ENCODE data around the gene SLC12A4.
"Not testable (repeated sequence)": the region's sequence is repeated elsewhere in the genome, so short reads cannot be mapped to it uniquely, and the experiment has no call there.

The SLC12A4 gene

DNA sequence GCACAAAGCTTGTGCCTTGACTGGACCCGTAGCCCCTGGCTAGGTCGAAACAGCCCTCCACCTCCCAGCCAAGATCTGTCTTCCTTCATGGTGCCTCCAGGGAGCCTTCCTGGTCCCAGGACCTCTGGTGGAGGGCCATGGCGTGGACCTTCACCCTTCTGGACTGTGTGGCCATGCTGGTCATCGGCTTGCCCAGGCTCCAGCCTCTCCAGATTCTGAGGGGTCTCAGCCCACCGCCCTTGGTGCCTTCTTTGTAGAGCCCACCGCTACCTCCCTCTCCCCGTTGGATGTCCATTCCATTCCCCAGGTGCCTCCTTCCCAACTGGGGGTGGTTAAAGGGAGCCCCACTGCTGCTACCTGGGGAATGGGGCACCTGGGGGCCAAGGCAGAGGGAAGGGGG lies 40.3 kb downstream of the SLC12A4 start:
- DNase-seq (ENCODE audit: low read depth, low spot score): no peak

DNA sequence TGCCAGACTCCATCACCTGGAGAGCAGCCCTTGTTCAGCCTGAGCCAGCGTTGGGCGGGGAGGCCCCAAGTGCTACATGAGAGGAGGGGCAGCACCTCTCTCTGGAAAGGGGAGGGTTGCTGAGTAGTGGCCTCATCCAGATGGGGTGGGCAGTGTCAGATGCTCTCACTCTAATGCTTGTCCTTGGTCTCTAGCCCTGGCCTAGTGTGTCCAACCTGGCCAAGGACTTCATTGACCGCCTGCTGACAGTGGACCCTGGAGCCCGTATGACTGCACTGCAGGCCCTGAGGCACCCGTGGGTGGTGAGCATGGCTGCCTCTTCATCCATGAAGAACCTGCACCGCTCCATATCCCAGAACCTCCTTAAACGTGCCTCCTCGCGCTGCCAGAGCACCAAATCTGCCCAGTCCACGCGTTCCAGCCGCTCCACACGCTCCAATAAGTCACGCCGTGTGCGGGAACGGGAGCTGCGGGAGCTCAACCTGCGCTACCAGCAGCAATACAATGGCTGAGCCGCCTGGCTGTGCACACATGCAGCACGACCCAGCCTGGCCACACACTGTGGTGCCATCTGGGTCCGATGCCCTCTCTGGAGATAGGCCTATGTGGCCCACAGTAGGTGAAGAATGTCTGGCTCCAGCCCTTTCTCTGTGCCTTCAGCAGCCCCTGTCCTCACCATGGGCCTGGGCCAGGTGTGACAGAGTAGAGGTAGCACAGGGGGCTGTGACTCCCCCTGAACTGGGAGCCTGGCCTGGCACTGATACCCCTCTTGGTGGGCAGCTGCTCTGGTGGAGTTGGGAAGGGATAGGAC lies 41.1 kb downstream of the SLC12A4 start:
- no peak for DNase-seq (ENCODE audit: low read depth, low spot score)

DNA sequence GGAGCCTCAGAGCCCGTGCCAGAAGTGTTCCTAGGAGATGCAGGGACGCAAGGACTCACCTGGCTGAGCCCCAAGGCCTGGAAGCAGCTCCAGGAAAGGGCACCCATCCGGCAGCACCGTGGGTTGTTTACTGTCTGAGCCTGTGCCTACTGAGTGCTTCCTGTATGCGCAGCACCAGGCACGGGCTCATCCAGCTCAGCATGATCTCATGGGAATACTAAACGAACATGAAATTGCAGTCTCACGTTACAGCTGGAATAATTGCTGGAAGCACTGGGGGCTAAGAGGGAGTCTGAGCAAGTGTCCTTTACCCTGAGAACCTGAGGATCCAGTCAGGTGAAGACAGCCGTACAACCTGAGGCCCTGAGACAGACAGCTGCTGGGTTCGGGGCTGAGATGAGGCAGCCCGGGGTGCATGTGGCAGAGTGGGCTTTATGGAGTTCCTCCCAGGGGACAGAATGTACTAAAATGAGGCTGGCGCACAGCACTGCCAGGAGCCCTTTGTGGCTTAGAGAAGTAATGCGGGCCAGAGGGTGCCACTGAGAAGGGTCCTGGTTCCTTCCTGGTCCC lies 42.2 kb downstream of the SLC12A4 start:
- no peak for DNase-seq (ENCODE audit: low read depth, low spot score)

DNA sequence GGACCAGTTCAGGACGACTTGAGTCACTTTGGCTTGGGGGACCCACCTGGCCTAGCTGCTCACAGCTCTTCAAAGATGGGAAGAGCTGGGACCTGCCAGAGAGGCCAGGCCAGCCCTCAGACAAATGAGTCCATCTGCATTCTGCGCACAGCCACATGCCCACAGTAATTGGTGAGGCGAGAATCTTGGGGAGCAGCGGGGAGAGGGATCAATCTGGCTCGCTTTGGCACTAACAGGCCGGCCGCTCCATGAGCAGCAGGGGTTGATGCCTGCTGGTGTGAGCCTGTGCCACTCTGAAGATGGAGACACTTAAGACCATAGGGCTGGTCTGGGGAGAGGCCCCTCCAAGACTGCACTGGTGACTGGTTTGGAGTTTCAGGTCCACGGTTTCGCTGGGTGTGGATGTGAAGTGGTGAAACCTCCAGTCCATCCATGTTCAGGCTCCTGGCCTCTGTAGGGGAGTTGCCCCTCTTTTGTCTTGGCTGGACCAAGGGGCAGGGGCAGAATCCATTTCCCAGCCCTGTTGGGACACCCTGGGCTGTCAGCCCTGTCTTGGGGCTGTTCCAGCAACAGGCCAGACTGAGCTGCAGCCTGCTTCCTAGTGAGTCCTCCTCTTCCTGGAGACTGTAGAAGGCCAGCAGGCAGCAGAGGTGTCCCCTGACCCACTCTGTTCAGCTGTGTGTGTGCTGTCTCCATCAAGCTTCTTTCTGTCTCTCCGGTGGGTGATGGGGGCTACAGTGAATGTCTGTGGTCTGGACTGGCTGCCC lies 44.1 kb downstream of the SLC12A4 start:
- no peak for DNase-seq (ENCODE audit: low read depth, low spot score)

DNA sequence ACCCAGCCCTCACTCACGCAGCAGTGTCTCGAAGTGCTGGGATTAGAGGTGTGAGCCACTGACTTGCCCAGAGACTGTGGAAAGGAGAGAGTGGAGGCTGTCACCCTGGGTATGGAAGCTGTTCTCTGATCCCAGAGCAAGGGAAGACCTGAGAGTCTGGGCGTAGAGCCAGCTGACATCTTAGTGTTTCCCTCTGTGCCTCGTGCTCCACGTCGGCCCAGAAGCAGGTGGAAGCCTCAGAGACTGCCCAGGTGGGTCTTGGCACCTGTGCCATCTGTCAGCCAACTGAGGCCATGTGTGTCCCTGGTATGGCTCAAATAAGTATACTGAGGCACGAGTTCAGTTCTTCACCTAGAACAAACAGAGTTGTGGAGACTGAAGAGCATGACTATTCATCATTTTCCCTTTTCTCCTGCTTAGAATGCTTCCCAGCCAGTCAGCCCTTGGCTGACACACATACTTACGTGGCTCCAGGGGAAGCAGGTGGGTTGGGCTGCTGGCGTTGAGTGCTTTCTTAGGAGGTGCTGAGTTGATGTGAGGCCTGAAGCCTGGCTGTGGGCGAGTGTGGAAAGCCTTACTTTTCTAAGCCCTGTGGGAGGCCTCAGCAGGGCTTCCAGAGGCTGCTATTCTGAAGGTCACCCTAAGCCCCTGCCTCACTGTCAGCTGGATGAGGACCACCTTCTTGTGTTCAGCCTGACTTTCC lies 44.9 kb downstream of the SLC12A4 start:
- DNase-seq (ENCODE audit: low read depth, low spot score): no peak

DNA sequence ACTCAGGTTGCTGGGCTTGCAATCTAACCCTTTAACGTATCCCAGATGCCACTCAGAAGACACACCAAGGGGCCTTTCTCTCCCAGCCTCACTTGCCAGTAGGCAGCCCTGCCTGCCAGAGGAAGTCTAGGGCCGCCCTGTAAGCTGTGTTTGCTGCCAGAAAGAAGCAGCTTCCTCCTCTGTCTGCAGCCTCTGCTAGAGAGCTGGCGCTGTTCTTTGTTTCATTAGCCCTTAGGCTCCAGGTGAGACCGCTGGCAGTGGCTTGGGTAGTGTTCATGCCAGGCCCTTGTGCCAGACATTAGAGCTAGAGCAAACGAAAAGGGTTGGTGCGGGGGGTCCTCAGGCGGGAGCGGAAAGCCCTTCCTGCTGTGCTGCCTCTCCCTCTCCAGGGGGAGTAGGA lies 45.7 kb downstream of the SLC12A4 start:
- no peak for DNase-seq (ENCODE audit: low read depth, low spot score)

DNA sequence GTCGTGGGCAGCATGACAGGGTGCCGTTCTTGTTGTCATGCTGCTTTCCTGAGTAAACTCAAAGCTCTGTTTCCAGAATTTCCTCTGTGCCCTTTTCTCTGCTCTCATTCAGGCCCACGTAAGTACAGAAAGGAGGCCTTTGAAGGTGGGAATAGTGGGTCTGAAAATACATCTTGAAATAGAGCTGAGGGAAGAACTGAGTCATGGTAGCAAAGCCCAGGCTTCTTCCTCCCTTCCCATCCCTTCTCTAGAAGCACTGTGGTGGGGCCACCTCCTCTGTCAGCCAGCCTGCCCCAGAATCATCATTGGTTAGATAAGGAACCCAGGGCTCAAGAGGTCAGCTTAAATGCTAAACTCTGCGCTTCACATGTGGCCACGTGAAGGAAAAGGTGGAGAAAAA lies 46.2 kb downstream of the SLC12A4 start:
- DNase-seq (ENCODE audit: low read depth, low spot score): no peak

DNA sequence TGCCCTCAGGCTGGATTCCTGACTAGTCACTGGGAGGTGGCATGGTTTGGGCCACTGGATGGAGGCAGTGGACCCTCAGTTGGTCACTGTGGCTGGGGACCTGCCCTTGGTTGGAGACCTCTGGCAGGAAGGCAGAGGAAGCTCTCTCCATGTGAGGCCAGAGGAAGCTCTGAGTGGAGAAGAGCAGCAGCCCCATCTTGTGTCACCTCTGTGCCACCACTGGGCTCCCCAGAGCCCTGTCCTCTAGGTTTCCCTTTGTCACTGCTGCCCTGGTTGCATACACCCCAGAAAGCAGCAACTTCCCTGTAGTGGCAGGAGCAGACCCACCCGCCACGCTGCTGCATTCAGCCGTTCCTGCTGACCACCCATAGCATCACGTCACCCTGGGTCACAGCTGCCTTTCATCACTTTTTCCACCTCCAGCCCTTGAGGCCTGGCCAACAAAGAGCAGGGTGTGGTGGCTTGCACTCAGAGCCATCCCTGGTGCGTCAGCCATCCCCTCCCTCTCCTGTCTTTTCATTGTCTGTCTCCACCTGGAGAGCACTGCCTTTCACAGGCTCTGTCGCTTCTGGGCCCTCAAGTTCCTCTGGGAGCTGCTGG lies 48.7 kb downstream of the SLC12A4 start:
- DNase-seq (ENCODE audit: low read depth, low spot score): no peak

DNA sequence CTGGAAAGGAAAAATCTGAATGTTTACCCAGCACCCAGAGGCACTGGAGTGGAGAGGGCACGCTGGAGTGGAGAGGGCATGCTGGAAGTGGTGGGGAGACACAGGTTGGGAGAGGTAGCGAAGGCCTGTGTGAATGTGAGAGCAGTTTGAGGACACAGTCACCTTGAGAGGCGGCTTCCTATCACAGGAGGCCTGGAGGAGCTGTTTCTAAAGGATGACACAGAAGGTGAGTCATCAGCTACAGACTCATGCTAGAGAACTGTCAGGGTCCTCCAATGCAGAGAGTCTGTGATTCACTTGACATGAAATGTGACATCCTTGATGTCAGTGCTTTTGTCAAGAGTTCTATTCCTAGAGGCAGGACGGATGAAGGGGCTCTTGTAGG lies 50.6 kb downstream of the SLC12A4 start:
- peak; percentile 48 for DNase-seq (ENCODE audit: low read depth, low spot score)

DNA sequence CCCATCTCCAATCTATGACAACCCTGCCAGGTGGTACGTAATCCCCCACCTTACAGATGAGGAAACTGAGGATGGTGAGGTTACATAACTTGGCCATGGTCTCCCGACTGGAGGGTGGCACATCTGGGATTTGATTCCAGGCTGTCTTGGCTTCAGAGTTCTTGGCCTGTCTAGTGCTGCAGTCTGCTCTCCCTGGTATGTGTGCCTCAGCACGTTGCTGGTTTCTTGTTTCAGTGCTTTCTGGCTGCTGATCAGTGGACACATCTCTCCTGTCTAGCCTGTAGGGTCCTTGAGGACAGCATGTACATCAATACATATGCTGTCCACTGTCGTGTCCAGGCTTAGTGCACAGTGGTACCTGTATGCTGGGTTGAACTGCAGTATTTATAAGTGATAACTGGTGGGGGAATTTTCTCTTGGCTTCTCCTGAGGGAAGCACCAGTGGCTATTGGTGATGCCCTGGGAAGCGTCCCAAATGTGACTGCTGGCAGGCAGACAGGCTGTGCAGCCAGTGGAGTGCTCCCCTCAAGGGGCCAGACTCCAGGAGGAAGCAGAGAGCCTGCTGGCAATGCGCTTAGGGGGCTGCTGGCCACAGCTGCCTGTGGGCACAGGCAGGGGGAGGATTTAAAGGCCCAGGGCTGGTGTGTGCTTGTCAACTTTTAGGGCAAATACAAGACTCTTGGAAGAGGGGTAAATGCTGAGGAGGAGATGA lies 51.1 kb downstream of the SLC12A4 start:
- peak; percentile 60 for DNase-seq (ENCODE audit: low read depth, low spot score)

DNA sequence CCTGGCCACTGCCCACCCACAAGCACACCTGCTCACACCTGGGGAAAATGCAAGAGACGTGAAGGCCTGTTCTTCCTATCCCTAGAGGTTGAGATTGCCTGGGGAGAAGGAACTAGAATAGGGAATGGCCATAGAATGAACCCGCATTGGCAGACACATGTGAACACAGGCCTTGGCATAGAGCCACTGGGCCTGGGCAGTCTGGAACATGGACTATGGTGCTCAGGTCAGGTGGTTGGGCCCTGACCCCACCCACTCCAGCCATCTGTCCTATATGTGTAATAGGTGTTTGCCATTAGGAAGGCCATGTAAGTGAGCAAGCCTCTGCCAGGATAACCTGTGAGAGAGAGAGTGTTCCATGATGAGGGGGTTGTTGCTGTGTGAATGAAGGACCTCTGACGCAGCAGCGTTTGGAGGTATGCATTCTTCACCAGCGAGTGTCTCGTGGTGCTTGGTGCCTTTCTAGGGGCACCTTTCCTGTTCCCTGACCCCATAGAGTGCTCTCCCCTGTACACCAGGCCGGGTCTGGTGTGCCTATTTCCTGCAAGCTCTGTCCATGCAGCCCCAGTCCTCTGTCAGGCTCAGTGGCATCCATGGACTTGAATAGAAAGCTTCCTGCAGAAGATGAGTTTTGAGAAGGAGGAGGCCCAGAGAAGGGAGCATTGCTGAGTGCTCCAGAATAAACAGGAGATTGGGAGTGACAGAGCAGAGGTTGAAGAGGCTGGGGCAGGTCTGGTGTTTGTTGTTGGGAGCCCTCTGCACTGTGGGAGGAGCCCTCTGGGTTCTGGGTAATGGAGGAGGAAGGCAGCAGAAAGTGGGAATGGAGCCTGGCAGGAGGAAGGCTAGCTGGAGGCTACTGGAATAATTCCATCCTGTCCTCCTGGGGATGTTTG lies 52.4 kb downstream of the SLC12A4 start:
- DNase-seq (ENCODE audit: low read depth, low spot score): no peak

DNA sequence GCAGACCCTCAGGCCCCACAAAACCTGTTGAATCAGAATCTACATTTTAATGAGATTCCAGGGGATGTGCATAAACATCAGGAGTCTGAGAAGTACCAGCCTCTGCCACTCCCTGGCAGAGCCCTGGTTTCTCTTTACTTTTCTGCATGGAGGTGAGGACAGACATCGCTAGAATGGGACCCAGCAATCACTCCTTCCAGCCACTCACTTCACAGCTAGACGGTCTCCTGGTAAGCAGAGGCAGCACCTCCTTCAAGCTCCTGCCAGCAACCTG lies 53.0 kb downstream of the SLC12A4 start:
- not testable (repeated sequence) for DNase-seq (ENCODE audit: low read depth, low spot score)

DNA sequence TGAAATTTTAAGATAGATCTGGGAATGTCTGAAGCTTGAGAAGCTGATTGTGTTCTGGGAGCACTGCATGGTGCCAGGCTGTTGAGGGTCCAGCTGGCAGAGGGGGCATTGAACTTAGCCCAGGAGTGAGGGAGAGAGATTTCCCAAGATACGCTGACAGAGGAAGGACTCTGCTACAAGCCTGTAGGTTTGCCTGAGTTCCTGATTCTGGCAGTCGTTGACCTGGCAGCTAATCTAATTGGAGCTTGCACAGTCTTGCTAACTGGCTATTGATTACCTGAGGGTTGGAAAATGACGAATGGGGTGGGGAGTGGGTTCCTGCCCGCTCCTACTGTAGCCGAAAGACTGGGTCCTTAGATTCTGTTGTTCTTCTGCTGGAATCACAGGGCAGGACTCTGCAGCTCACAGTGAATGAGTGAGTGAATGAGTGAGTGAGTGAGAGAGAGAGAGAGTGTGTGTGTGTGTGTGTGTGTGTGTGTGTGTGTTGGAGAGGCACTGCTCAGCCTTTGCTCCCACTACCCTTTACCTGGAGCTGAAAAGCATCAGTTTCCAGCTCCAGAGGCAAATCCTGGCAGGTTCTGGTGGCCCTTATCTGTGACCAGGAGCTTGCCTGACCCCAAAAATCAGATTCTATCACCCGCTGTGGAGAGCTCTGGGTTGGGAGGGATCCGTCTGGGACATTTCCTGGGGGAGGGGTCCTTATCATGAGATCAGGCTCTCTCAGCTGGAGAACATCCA lies 53.5 kb downstream of the SLC12A4 start:
- no peak for DNase-seq (ENCODE audit: low read depth, low spot score)

DNA sequence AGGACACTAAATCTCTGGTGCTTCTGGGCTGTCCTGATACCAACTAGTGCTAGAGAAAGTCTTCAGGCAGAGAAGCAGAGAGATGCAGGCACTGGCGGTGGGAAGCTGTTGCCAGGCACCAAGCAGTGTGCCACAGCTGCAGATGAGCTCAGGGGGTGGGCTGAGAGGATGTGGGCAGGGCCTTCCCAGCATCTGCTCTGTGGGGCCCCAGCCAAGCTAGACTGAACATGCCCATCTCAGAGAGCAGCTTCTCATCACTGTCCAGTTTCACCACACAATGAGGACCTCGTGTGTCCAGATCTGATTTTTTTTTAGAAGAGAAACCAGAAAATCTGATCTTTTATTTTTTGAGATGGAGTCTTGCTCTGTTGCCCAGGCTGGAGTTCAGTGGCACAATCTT lies 58.3 kb downstream of the SLC12A4 start:
- no peak for DNase-seq (ENCODE audit: low read depth, low spot score)

DNA sequence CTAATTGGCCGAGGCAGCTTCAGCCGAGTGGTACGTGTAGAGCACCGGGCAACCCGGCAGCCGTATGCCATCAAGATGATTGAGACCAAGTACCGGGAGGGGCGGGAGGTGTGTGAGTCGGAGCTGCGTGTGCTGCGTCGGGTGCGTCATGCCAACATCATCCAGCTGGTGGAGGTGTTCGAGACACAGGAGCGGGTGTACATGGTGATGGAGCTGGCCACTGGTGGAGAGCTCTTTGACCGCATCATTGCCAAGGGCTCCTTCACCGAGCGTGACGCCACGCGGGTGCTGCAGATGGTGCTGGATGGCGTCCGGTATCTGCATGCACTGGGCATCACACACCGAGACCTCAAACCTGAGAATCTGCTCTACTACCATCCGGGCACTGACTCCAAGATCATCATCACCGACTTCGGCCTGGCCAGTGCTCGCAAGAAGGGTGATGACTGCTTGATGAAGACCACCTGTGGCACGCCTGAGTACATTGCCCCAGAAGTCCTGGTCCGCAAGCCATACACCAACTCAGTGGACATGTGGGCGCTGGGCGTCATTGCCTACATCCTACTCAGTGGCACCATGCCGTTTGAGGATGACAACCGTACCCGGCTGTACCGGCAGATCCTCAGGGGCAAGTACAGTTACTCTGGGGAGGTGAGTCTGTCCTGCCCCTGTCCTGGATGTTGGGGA lies 59.2 kb downstream of the SLC12A4 start:
- DNase-seq (ENCODE audit: low read depth, low spot score): no peak

DNA sequence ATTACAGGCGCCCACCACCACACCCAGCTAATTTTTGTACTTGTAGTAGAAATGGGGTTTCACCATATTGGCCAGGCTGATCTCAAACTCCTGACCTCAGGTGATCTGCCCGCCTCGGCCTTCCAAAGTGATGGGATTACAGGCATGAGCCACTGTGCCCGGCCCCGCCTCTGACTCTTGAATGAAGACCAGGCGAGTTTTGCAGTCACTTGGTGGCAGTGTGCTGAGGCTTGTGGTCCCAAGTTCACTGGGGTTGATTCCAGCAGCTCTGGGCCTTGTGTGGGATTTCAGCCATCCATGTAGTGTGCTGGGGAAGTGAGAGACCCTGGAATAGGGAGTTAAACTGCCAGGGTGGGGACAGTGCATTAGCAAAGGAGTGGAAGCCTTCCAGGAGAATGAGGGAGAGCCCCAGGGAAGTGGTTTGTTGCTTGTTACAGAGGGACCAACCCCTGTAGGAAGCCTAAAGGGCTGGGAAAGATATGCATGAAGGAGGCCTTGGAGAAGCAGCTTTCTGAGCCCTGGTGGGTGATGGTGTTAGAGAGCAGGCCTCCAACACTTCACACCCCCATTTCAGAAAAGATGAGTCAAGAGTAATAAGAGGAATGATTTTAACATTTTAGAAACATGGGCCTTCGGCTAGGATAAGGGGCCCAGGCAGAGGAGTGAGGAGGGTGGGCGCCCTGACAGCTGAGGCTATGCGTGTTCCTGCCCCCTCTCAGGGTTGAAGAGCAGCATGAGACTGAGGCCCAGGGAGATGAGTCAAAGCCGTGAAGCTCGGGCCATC lies 60.8 kb downstream of the SLC12A4 start:
- no peak for DNase-seq (ENCODE audit: low read depth, low spot score)

DNA sequence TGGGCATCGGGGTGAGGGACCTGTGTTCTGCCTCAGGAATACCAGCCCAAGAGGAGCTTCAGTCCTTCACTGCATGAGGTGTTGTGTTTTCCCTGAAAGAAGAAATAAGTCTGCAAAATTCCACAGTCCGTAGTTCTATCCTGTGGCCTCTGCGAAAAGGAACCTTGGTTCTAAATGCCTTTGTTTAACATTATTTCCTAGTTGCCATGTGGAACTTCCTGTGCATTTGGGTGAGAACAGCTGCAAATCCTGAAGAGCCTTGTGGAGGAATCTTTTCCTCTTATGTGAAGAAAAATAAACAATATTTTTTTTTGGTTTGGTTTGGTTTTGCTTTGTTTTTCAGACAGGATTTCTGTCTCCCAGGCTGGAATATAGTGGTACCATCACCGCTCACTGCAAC lies 65.6 kb downstream of the SLC12A4 start:
- DNase-seq (ENCODE audit: low read depth, low spot score): no peak

DNA sequence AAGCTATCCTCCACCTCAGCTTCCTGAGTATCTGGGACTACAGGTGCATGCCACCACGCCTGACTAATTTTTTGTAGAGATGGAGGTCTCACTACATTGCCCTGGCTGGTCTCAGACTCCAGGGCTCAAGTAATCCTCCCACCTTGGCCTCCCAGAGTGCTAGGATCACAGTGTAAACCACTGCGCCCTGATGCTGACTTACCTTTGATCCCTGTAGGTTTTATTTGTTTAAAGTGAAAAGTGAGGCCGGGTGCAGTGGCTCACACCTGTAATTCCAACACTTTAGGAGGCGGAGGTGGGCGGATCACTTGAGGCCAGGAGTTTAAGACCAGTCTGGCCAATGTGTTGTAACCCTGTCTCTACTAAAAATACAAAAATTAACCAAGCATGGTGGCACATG lies 66.7 kb downstream of the SLC12A4 start:
- DNase-seq (ENCODE audit: low read depth, low spot score): no peak
